ENCODE data around the gene SURF1.

The SURF1 gene

GRCh38 chr9:133334161-133334560 lies 22.1 kb downstream of the SURF1 start:
- DNase-seq (ENCODE audit: insufficient read length, low spot score) (no peak), FAIRE-seq (no peak)
- TF ChIP-seq, protein P1, sequence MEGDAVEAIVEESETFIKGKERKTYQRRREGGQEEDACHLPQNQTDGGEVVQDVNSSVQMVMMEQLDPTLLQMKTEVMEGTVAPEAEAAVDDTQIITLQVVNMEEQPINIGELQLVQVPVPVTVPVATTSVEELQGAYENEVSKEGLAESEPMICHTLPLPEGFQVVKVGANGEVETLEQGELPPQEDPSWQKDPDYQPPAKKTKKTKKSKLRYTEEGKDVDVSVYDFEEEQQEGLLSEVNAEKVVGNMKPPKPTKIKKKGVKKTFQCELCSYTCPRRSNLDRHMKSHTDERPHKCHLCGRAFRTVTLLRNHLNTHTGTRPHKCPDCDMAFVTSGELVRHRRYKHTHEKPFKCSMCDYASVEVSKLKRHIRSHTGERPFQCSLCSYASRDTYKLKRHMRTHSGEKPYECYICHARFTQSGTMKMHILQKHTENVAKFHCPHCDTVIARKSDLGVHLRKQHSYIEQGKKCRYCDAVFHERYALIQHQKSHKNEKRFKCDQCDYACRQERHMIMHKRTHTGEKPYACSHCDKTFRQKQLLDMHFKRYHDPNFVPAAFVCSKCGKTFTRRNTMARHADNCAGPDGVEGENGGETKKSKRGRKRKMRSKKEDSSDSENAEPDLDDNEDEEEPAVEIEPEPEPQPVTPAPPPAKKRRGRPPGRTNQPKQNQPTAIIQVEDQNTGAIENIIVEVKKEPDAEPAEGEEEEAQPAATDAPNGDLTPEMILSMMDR (IDR thresholded peaks at IDR 0.05; ENCODE audit: insufficient read depth, missing control alignments), result no peak

DNA sequence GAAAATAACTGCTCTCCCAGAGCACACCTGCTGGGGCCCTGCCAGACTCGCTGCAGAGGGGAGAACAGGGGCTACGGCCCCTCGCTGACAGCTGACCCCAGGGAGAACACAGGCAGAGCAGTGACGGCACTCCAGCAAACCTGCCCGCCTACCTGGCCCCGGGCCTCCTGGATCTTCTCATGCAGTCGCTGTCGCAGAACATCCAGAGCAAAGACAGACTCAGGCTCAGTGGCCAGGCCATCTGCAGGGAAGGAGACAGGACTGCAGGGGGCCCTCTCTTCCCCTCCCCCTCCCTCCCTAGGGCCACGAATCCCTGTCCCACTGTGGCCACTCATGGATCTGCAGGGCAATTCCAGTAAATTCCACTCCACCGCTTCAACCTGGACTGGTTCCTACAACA lies 22.7 kb downstream of the SURF1 start:
- DNase-seq (ENCODE audit: insufficient read length, low spot score), result no peak
- no peak for FAIRE-seq
- TF ChIP-seq, protein P1 (IDR thresholded peaks at IDR 0.05; ENCODE audit: insufficient read depth, missing control alignments), result no peak

DNA sequence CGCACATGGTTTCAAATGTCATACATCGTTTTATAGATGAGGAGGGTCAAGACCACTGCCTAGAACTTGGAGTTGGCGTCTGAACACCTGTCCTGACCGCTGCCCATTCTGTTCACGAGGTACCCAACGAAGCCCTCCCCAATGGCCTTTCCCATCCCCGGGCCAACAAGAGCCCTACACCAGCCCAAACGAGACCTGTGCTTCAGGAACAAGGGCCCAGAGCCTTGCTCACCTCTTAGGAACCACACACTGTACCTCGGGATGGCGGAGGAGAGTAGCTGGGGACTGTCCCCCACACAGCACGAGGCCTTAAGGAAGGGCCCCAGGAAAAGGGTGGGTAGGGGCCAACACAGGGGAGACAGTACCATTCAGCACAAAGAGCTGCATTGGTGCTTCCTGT lies 23.3 kb downstream of the SURF1 start:
- TF ChIP-seq, protein P1 (IDR thresholded peaks at IDR 0.05; ENCODE audit: insufficient read depth, missing control alignments), result no peak
- FAIRE-seq, result no peak
- no peak for DNase-seq (ENCODE audit: insufficient read length, low spot score)

DNA sequence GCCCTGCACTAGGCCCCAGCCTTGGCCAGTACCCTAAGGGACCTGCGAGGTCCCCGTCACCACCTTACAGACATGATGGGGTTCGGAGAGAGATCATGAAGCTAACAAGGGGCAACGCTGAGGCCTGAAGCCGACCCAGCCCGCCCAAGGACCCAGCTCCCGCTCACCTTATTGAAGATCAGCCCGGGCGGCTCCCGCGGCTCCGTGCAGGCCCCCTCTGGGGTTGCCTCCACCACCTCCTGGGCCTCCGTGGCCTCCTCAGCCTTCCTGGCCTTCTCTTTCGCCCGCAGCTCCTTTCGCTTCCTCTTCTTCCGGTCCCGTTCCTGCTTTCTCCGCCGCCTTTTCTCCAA lies 23.9 kb downstream of the SURF1 start:
- TF ChIP-seq, protein P1 (IDR thresholded peaks at IDR 0.05; ENCODE audit: insufficient read depth, missing control alignments), result no peak
- FAIRE-seq (no peak), DNase-seq (ENCODE audit: insufficient read length, low spot score) (no peak)

GRCh38 chr9:133331641-133332380 lies 24.5 kb downstream of the SURF1 start:
- TF ChIP-seq, protein P1 (IDR thresholded peaks at IDR 0.05; ENCODE audit: insufficient read depth, missing control alignments), result no peak

GRCh38 chr9:133331221-133331620 lies 25.1 kb downstream of the SURF1 start:
- TF ChIP-seq, protein P1 (IDR thresholded peaks at IDR 0.05; ENCODE audit: insufficient read depth, missing control alignments), result no peak
- FAIRE-seq, result no peak
- no peak for DNase-seq (ENCODE audit: insufficient read length, low spot score)

More at GRCh38 chr9:133331641-133332380, 24.5 kb downstream of the SURF1 start:
- DNase-seq (ENCODE audit: insufficient read length, low spot score) (no peak), FAIRE-seq (no peak)
